OCI-M2 (cell line): ENCODE results near the gene ABL2.
"Not testable (repeated sequence)": the region's sequence is repeated elsewhere in the genome, so short reads cannot be mapped to it uniquely, and the experiment has no call there.

Source experiments
- DNase-seq: peaks from one replicate; lab custom pipeline; 2025; ENCODE audit not compliant: unreplicated experiment; lab: John Stamatoyannopoulos, UW

ABL2 gene

GRCh38 chr1:179217943-179218507 lies 11.5 kb downstream of the ABL2 start:
- peak; percentile 40 for DNase-seq

- DNase-seq, result not testable (repeated sequence)
These were observed 16.2 kb downstream of the ABL2 start for GRCh38 chr1:179213317-179213716.

GRCh38 chr1:179208681-179209477 lies 20.6 kb downstream of the ABL2 start:
- no peak for DNase-seq

- no peak for DNase-seq
These were observed 22.7 kb downstream of the ABL2 start for GRCh38 chr1:179206812-179207211.

- no peak for DNase-seq
These were observed 24.2 kb downstream of the ABL2 start for GRCh38 chr1:179205284-179205683.

GRCh38 chr1:179202161-179202560 lies 27.3 kb downstream of the ABL2 start:
- no peak for DNase-seq

- DNase-seq, result no peak
These were observed 28.9 kb downstream of the ABL2 start for GRCh38 chr1:179200586-179200985.

- DNase-seq, result no peak
These were observed 31.7 kb downstream of the ABL2 start for GRCh38 chr1:179197690-179198297.

GRCh38 chr1:179195857-179196256 lies 33.6 kb downstream of the ABL2 start:
- DNase-seq, result not testable (repeated sequence)

GRCh38 chr1:179195376-179195775 lies 34.1 kb downstream of the ABL2 start:
- no peak for DNase-seq

GRCh38 chr1:179194068-179194537 lies 35.4 kb downstream of the ABL2 start:
- DNase-seq, result no peak

GRCh38 chr1:179190861-179191260 lies 38.6 kb downstream of the ABL2 start:
- DNase-seq, result no peak

GRCh38 chr1:179187735-179188471 lies 41.6 kb downstream of the ABL2 start:
- no peak for DNase-seq

- no peak for DNase-seq
These were observed 42.4 kb downstream of the ABL2 start for GRCh38 chr1:179187043-179187442.

GRCh38 chr1:179184403-179184802 lies 45.1 kb downstream of the ABL2 start:
- no peak for DNase-seq

- DNase-seq, result no peak
These were observed 45.6 kb downstream of the ABL2 start for GRCh38 chr1:179183857-179184256.

- DNase-seq, result no peak
These were observed 50.5 kb downstream of the ABL2 start for GRCh38 chr1:179178950-179179349.

GRCh38 chr1:179178183-179178582 lies 51.3 kb downstream of the ABL2 start:
- no peak for DNase-seq

GRCh38 chr1:179177615-179178014 lies 51.9 kb downstream of the ABL2 start:
- no peak for DNase-seq

GRCh38 chr1:179177182-179177581 lies 52.3 kb downstream of the ABL2 start:
- DNase-seq, result no peak

GRCh38 chr1:179175011-179175841 lies 54.3 kb downstream of the ABL2 start:
- no peak for DNase-seq
